ENCODE measurements around the gene NACA. TPM values are rescaled to one million over a fixed set of nuclear protein-coding genes. Genes with fewer than 3 reads are reported as not detected.

The NACA gene
- total and polyA plus RNA-seq, 2 experiments from 2014 or later = 1,081 to 2,495 TPM

Small RNAs within 50 kb of the gene (small RNA-seq; reads per million reads assigned to genes)
- not detected for gene RN7SL809P (ENCODE audit: low replicate concordance)

Other genes with a start within 250 kb of the NACA start
- gene GLS2, start 237.1 kb downstream of the NACA start, total RNA-seq (2014; rRNA removed; shearing (Covaris generic)) = 24.5 and 31.6 TPM in 2 replicates
- 11.2 and 12.2 TPM in 2 replicates for gene GLS2, start 237.1 kb downstream of the NACA start, polyA plus RNA-seq (2016; fragmentation: Nextera tagmentation; extraction: Ambion mirVana)
- 13.1 and 16.8 TPM in 2 replicates for gene RBMS2, start 203.5 kb downstream of the NACA start, total RNA-seq (2014; rRNA removed; shearing (Covaris generic))
- 4.3 and 9.2 TPM in 2 replicates for gene RBMS2, start 203.5 kb downstream of the NACA start, polyA plus RNA-seq (2016; fragmentation: Nextera tagmentation; extraction: Ambion mirVana)
- gene BAZ2A, start 95.0 kb downstream of the NACA start, total RNA-seq (2014; rRNA removed; shearing (Covaris generic)) = 89.6 and 109 TPM in 2 replicates
- gene BAZ2A, start 95.0 kb downstream of the NACA start, polyA plus RNA-seq (2016; fragmentation: Nextera tagmentation; extraction: Ambion mirVana) = 111 and 130 TPM in 2 replicates
- gene ATP5F1B, start 79.3 kb downstream of the NACA start, total RNA-seq (2014; rRNA removed; shearing (Covaris generic)) = 706 and 763 TPM in 2 replicates
- gene ATP5F1B, start 79.3 kb downstream of the NACA start, polyA plus RNA-seq (2016; fragmentation: Nextera tagmentation; extraction: Ambion mirVana) = 956 and 1,001 TPM in 2 replicates
- gene PTGES3, start 37.0 kb downstream of the NACA start, total RNA-seq (2014; rRNA removed; shearing (Covaris generic)) = 334 and 453 TPM in 2 replicates
- gene PTGES3, start 37.0 kb downstream of the NACA start, polyA plus RNA-seq (2016; fragmentation: Nextera tagmentation; extraction: Ambion mirVana) = 391 and 442 TPM in 2 replicates
- 69.9 and 73.9 TPM in 2 replicates for gene PRIM1, start 27.0 kb upstream of the NACA start, total RNA-seq (2014; rRNA removed; shearing (Covaris generic))
- 65.6 and 67.9 TPM in 2 replicates for gene PRIM1, start 27.0 kb upstream of the NACA start, polyA plus RNA-seq (2016; fragmentation: Nextera tagmentation; extraction: Ambion mirVana)
- gene HSD17B6, start 38.0 kb upstream of the NACA start, total RNA-seq (2014; rRNA removed; shearing (Covaris generic)) = 4.3 and 10.3 TPM in 2 replicates
- gene HSD17B6, start 38.0 kb upstream of the NACA start, polyA plus RNA-seq (2016; fragmentation: Nextera tagmentation; extraction: Ambion mirVana) = 2.7 and 5.2 TPM in 2 replicates
- gene SDR9C7, start 209.1 kb upstream of the NACA start, total RNA-seq (2014; rRNA removed; shearing (Covaris generic)) = not detected in 2 replicates
- 0.12 TPM in 1 of 2 replicates, not detected in the other for gene SDR9C7, start 209.1 kb upstream of the NACA start, polyA plus RNA-seq (2016; fragmentation: Nextera tagmentation; extraction: Ambion mirVana)
- gene RDH16, start 232.3 kb upstream of the NACA start, total RNA-seq (2014; rRNA removed; shearing (Covaris generic)) = 0.62 and 0.66 TPM in 2 replicates
- gene RDH16, start 232.3 kb upstream of the NACA start, polyA plus RNA-seq (2016; fragmentation: Nextera tagmentation; extraction: Ambion mirVana) = 0.28 and 0.52 TPM in 2 replicates